ENCODE data around the gene TBX4. TPM values are rescaled to one million over a fixed set of nuclear protein-coding genes. Genes with fewer than 3 reads are reported as not detected.
"Not testable (repeated sequence)": the region's sequence is repeated elsewhere in the genome, so short reads cannot be mapped to it uniquely, and the experiment has no call there.

Gene TBX4
- total RNA-seq, 1 experiment from 2014 or later, result not detected

GRCh38 chr17:61447358-61447757, 4.9 kb upstream of the TBX4 start:
- no peaks in the 10 kb centered on the region for H3K36me3 Mint-ChIP-seq (ENCODE audit: insufficient read depth, unreplicated experiment)
- no peak for TF ChIP-seq CTCF (IDR thresholded peaks at IDR 0.05; ENCODE audit: unreplicated experiment)
- BruUV-seq (replicated peaks), result no TSS peak
- H3K4me1 Mint-ChIP-seq (ENCODE audit: low read depth, unreplicated experiment), result no peaks in the 10 kb centered on the region
- DNase-seq, result no peak
- intact Hi-C loops (cut with micrococcal nuclease; ENCODE audit: unreplicated experiment), result no loop called here
- peaks cover 21% of the 10 kb centered on the region for H3K27me3 Mint-ChIP-seq (ENCODE audit: unreplicated experiment)
- no peaks in the 10 kb centered on the region for H3K9me3 Mint-ChIP-seq (ENCODE audit: low read depth, unreplicated experiment)
- no peak overlapping the region for H3K27ac Mint-ChIP-seq (ENCODE audit: unreplicated experiment)
- no peak overlapping the region for H3K4me3 Mint-ChIP-seq (ENCODE audit: low read depth, unreplicated experiment)
- CTCF ChIA-PET, result no interaction called here

GRCh38 chr17:61448042-61448441, 4.2 kb upstream of the TBX4 start:
- no peak overlapping the region for H3K27ac Mint-ChIP-seq (ENCODE audit: unreplicated experiment)
- peaks cover 28% of the 10 kb centered on the region for H3K27me3 Mint-ChIP-seq (ENCODE audit: unreplicated experiment)
- no peaks in the 10 kb centered on the region for H3K4me1 Mint-ChIP-seq (ENCODE audit: low read depth, unreplicated experiment)
- intact Hi-C loops (cut with micrococcal nuclease; ENCODE audit: unreplicated experiment), result no loop called here
- no TSS peak for BruUV-seq (replicated peaks)
- no peaks in the 10 kb centered on the region for H3K9me3 Mint-ChIP-seq (ENCODE audit: low read depth, unreplicated experiment)
- H3K36me3 Mint-ChIP-seq (ENCODE audit: insufficient read depth, unreplicated experiment), result no peaks in the 10 kb centered on the region
- DNase-seq, result no peak
- H3K4me3 Mint-ChIP-seq (ENCODE audit: low read depth, unreplicated experiment), result no peak overlapping the region
- CTCF ChIA-PET, result no interaction called here
- no peak for TF ChIP-seq CTCF (IDR thresholded peaks at IDR 0.05; ENCODE audit: unreplicated experiment)

GRCh38 chr17:61449140-61449539, 3.1 kb upstream of the TBX4 start:
- H3K36me3 Mint-ChIP-seq (ENCODE audit: insufficient read depth, unreplicated experiment); DNase-seq; H3K4me1 Mint-ChIP-seq (ENCODE audit: low read depth, unreplicated experiment); H3K27ac Mint-ChIP-seq (ENCODE audit: unreplicated experiment); H3K9me3 Mint-ChIP-seq (ENCODE audit: low read depth, unreplicated experiment); H3K4me3 Mint-ChIP-seq (ENCODE audit: low read depth, unreplicated experiment); BruUV-seq (replicated peaks); intact Hi-C loops (cut with micrococcal nuclease; ENCODE audit: unreplicated experiment): not testable (repeated sequence)
- H3K27me3 Mint-ChIP-seq (ENCODE audit: unreplicated experiment), result peaks cover 31% of the 10 kb centered on the region
- CTCF ChIA-PET, result interaction anchor here (1.4 kb wide), 1 partner anchor 18 kb away, joined by 5 read pairs; no protein-coding TSS in a partner anchor

GRCh38 chr17:61449707-61450640, 2.2 kb upstream of the TBX4 start:
- Mint-ChIP-seq H3K36me3 (ENCODE audit: insufficient read depth, unreplicated experiment) (no peaks in the 10 kb centered on the region), H3K4me1 (ENCODE audit: low read depth, unreplicated experiment) (no peaks in the 10 kb centered on the region), H3K27ac (ENCODE audit: unreplicated experiment) (no peak overlapping the region), H3K27me3 (ENCODE audit: unreplicated experiment) (peaks cover 31% of the 10 kb centered on the region), H3K4me3 (ENCODE audit: low read depth, unreplicated experiment) (no peak overlapping the region), H3K9me3 (ENCODE audit: low read depth, unreplicated experiment) (no peaks in the 10 kb centered on the region)
- TF ChIP-seq CTCF (IDR thresholded peaks at IDR 0.05; ENCODE audit: unreplicated experiment), result no peak
- DNase-seq, result no peak
- no TSS peak for BruUV-seq (replicated peaks)
- CTCF ChIA-PET, result interaction anchor here (1.4 kb wide), 1 partner anchor 17 kb away, joined by 5 read pairs; no protein-coding TSS in a partner anchor
- intact Hi-C loops (cut with micrococcal nuclease; ENCODE audit: unreplicated experiment), result no loop called here
